ENCODE results near the gene CCDC124. TPM values are rescaled to one million over a fixed set of nuclear protein-coding genes. Genes with fewer than 3 reads are reported as not detected.

CCDC124 gene
- total and polyA plus RNA-seq, 7 donors = 52.8 to 126 (median 84.2) TPM

DNA sequence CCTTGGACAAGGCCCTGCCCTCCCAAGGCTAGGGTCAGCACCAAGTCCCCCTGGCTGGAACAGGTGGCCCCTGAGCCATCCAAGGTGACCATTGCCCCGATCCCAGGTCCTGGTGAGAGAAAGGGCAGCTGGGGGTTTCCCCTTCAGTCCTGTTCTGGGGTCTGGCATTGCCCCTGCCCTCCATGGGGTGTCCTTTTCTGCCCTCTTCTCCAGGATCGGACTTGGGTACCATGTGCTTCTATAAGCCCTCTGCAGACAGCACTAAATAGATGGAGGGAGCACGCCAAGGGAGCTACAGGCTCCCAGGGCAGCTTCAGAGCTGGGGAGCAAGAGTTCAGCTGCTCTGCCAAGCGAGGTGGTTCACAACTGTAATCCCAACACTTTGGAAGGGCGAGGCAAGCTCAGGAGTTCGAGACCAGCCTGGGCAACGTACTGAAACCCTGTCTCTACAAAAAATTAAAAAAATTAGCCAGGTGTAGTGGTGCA lies 20.5 kb downstream of the CCDC124 start:
- intact Hi-C loops (cut with DNase I) = no loop called here
- H3K4me3 ChIP-seq = no peak overlapping the region
- H3K4me1 ChIP-seq = peaks cover 0 to 39% (median 37%) of the 10 kb centered on the region in 4 donors
- no peaks in the 10 kb centered on the region for H3K36me3 ChIP-seq
- no peak for DNase-seq
- WGBS, 2 donors = 30 to 55% methylated on average over 7 of the region's 7 CpGs
- TF ChIP-seq, protein P1, sequence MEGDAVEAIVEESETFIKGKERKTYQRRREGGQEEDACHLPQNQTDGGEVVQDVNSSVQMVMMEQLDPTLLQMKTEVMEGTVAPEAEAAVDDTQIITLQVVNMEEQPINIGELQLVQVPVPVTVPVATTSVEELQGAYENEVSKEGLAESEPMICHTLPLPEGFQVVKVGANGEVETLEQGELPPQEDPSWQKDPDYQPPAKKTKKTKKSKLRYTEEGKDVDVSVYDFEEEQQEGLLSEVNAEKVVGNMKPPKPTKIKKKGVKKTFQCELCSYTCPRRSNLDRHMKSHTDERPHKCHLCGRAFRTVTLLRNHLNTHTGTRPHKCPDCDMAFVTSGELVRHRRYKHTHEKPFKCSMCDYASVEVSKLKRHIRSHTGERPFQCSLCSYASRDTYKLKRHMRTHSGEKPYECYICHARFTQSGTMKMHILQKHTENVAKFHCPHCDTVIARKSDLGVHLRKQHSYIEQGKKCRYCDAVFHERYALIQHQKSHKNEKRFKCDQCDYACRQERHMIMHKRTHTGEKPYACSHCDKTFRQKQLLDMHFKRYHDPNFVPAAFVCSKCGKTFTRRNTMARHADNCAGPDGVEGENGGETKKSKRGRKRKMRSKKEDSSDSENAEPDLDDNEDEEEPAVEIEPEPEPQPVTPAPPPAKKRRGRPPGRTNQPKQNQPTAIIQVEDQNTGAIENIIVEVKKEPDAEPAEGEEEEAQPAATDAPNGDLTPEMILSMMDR (IDR thresholded peaks at IDR 0.05) = no peak
- TF ChIP-seq EP300 (IDR thresholded peaks at IDR 0.05) = no peak
- no peak for TF ChIP-seq POLR2A (IDR thresholded peaks at IDR 0.05)
- no peak for TF ChIP-seq POLR2AphosphoS5 (IDR thresholded peaks at IDR 0.05)
- no peak overlapping the region for H3K27ac ChIP-seq
- no peaks in the 10 kb centered on the region for H3K9me3 ChIP-seq
- peaks cover 35 to 91% (median 67%) of the 10 kb centered on the region in 3 donors for H3K27me3 ChIP-seq

DNA sequence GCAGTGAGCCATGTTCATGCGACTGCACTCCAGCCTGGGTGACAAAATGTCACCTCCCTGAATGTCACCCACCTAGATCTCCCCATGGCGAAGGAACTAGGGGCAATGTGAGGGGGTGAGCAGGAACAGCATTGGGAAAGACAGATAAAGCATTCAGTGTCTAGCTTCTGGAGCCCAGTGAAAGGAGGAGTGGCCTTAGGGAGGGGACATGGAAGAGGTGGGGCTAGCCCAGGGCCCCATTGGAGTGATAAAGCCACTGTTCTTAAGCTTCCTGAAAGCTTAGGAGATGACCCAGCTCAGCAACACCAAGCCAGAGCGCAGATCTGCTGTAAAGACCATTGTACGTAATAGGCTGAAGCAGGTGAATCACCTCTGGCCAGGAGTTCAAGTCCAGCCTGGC lies 21.1 kb downstream of the CCDC124 start:
- H3K27ac ChIP-seq = no peak overlapping the region
- no peaks in the 10 kb centered on the region for H3K36me3 ChIP-seq
- peaks cover 0 to 34% (median 32%) of the 10 kb centered on the region in 4 donors for H3K4me1 ChIP-seq
- H3K4me3 ChIP-seq = no peak overlapping the region
- DNase-seq = no peak
- TF ChIP-seq EP300 (IDR thresholded peaks at IDR 0.05) = no peak
- peaks cover 35 to 86% (median 67%) of the 10 kb centered on the region in 3 donors for H3K27me3 ChIP-seq
- no peaks in the 10 kb centered on the region for H3K9me3 ChIP-seq
- intact Hi-C loops (cut with DNase I) = no loop called here
- WGBS, 2 donors = 37 to 69% methylated on average over 4 of the region's 4 CpGs

DNA sequence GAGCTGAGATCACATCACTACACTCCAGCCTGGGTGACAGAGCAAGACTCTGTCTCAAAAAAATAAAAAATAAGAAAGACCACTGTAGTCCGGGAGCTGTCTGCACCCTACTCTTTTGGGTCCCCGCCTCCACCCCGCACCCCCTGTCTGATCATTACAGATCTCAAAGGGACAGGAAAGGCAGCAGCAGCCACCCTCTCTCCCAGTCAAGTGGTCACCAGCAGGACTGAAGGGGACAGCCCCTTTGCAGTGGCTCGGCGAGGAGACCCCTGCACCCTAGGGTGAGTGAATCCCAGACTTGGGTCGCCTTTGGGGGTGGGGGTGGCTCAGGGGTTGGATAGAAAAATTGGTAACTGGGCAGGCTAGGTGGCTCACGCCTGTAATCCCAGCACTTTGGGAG lies 21.6 kb downstream of the CCDC124 start:
- intact Hi-C loops (cut with DNase I) = no loop called here
- Histone ChIP-seq H3K36me3 (no peaks in the 10 kb centered on the region), H3K4me1 (peaks cover 0 to 31% (median 29%) of the 10 kb centered on the region in 4 donors), H3K9me3 (no peaks in the 10 kb centered on the region), H3K4me3 (no peak overlapping the region), H3K27ac (no peak overlapping the region), H3K27me3 (peaks cover 35 to 81% (median 62%) of the 10 kb centered on the region in 3 donors)
- TF ChIP-seq, protein P1 (IDR thresholded peaks at IDR 0.05) = no peak
- TF ChIP-seq POLR2AphosphoS5 (IDR thresholded peaks at IDR 0.05) = no peak
- TF ChIP-seq EP300 (IDR thresholded peaks at IDR 0.05) = no peak
- TF ChIP-seq POLR2A (IDR thresholded peaks at IDR 0.05) = no peak
- WGBS, 2 donors = 84 to 90% methylated on average over 7 of the region's 7 CpGs
- no peak for DNase-seq

DNA sequence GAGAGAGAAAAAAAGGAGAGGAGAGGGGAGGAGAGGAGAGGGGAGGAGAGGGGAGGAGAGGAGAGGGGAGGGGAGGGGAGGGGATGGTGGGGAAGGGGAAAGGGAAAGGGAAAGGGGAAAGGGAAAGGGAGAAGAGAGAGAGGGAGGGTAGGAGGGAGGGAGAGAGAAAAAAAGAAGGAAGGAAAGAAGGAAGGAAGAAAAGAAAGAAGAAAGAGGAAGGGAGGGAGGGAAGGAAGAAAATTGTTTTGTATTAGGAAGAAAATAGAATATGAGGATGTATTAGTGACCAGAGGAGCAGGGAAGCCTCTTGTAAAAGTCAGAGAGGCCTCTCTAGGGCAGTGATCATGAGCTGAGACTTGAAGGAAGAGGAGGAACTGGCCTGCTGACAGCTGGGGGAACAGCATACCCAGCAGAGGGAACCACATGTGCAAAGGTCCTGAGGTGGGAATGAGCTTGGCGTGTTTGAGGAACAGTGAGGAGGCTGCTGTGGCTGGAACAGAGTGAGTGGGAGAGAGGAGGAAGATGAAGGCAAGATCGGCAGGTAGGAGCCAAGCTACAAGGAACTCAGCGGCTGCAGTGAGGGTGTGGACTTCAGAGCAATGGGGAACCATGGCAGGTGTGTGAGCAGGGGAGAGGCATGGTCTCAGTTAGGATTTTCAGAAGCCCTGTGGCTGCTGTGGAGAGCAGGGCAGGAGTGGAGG lies 24.5 kb downstream of the CCDC124 start:
- no peak for DNase-seq
- H3K4me1 ChIP-seq = peaks cover 0 to 5% (median 4%) of the 10 kb centered on the region in 4 donors
- TF ChIP-seq EP300 (IDR thresholded peaks at IDR 0.05) (no peak), POLR2A (IDR thresholded peaks at IDR 0.05) (no peak), POLR2AphosphoS5 (IDR thresholded peaks at IDR 0.05) (no peak)
- TF ChIP-seq, protein P1 (IDR thresholded peaks at IDR 0.05) = no peak
- peaks cover 11 to 59% (median 34%) of the 10 kb centered on the region in 3 donors for H3K27me3 ChIP-seq
- H3K27ac ChIP-seq = no peak overlapping the region
- 48 to 71% methylated on average over 3 of the region's 3 CpGs for WGBS, 2 donors
- H3K9me3 ChIP-seq = no peaks in the 10 kb centered on the region
- H3K4me3 ChIP-seq = no peak overlapping the region
- H3K36me3 ChIP-seq = no peaks in the 10 kb centered on the region
- intact Hi-C loops (cut with DNase I) = no loop called here

DNA sequence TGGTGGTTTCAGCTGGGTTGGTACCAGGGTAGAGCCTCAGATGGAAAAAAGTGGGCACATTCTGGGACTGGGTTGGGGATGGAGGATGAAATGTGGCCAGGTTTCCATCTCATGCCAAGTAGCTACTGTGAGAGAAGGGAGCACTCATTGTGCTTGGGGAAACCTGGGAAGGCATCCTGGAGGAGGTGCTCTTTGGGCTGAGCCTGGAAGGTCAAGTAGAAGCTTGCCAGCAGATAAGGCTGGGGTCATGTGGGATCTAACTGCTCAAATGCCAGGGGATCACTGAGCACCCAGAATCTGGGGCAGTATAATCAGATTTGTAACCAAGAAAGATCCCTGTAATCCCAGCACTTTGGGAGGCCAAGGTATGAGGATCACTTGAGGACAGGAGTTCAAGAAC lies 25.1 kb downstream of the CCDC124 start:
- H3K4me1 ChIP-seq = no peaks in the 10 kb centered on the region
- intact Hi-C loops (cut with DNase I) = no loop called here
- no peak for DNase-seq
- H3K9me3 ChIP-seq = no peaks in the 10 kb centered on the region
- no peak overlapping the region for H3K4me3 ChIP-seq
- H3K36me3 ChIP-seq = no peaks in the 10 kb centered on the region
- no peak for TF ChIP-seq EP300 (IDR thresholded peaks at IDR 0.05)
- TF ChIP-seq, protein P1 (IDR thresholded peaks at IDR 0.05) = no peak
- TF ChIP-seq POLR2AphosphoS5 (IDR thresholded peaks at IDR 0.05) = no peak
- no peak for TF ChIP-seq POLR2A (IDR thresholded peaks at IDR 0.05)
- peaks cover 5 to 53% (median 29%) of the 10 kb centered on the region in 3 donors for H3K27me3 ChIP-seq
- H3K27ac ChIP-seq = no peak overlapping the region
